SK-N-SH (cell line): ENCODE results near the gene PSMA5. TPM values are rescaled to one million over a fixed set of nuclear protein-coding genes. Genes with fewer than 3 reads are reported as not detected.

Experiments
- CTCF ChIA-PET: fragments of 300-600, 350-600 bp; formaldehyde crosslinking; extraction: SDS; loops from one replicate; lab custom pipeline; 2021; lab: Yijun Ruan, JAX
- POLR2A ChIA-PET: fragments of 350-600 bp; sonication (Branson Sonifier 250); formaldehyde crosslinking; extraction: SDS; loops from one replicate; lab custom pipeline; 2020; ENCODE audit warnings: antibody characterized with exemption, inconsistent platforms; lab: Yijun Ruan, JAX
- DNase-seq: peaks from one replicate; pipeline ENCODE4 v3.0.0; 2012
- H2AFZ ChIP-seq: fragments of 200-600 bp; sonication (generic); 2 replicates; pipeline ENCODE4 v1.8.1; 2016; ENCODE audit warnings: antibody characterized with exemption, mild to moderate bottlenecking, low read depth
- H3F3A ChIP-seq: fragments of 200-600 bp; sonication (generic); replicated peaks from 2 replicates; pipeline ENCODE3; 2016; ENCODE audit warnings: antibody characterized with exemption, mild to moderate bottlenecking; ENCODE audit not compliant: insufficient read depth
- H3K27ac ChIP-seq, 2 experiments: fragments of 200-500 bp in 1 of 2; fragments of 200-600 bp in 1 of 2; sonication (Bioruptor generic) in 1 of 2; sonication (generic), shearing (Covaris generic) in 1 of 2; 2 replicates each; pipeline versions ENCODE4 v1.5.1 to v1.6.1; 2014 to 2016; ENCODE audit warnings: low read depth in 2 of 2, inconsistent platforms in 1 of 2, low read length in 1 of 2, mild to moderate bottlenecking in 1 of 2, mixed read lengths in 1 of 2
- H3K27me3 ChIP-seq: fragments of 200-600 bp; sonication (generic), shearing (Covaris generic); 2 replicates; pipeline ENCODE4 v1.6.1; 2016; ENCODE audit warnings: mixed run types; ENCODE audit not compliant: insufficient read depth
- H3K36me3 ChIP-seq, 2 experiments: fragments of 200-500 bp in 1 of 2; fragments of 200-600 bp in 1 of 2; sonication (Bioruptor generic) in 1 of 2; sonication (generic) in 1 of 2; replicated peaks in 1 of 2; 2 replicates each; pipeline versions ENCODE3 to v1.5.1; 2014 to 2016; ENCODE audit warnings: low read length in 1 of 2, mild to moderate bottlenecking in 1 of 2; ENCODE audit not compliant: insufficient read depth in 2 of 2, control insufficient read depth in 1 of 2
- H3K4me1 ChIP-seq, 2 experiments: fragments of 200-500 bp in 1 of 2; fragments of 200-600 bp in 1 of 2; sonication (Bioruptor generic) in 1 of 2; sonication (generic), shearing (Covaris generic) in 1 of 2; 2 replicates each; pipeline versions ENCODE4 v1.5.1 to v1.6.1; 2014 to 2016; ENCODE audit warnings: low read depth in 1 of 2, low read length in 1 of 2, mixed run types in 1 of 2; ENCODE audit not compliant: insufficient read depth in 2 of 2, control insufficient read depth in 1 of 2
- H3K4me2 ChIP-seq: fragments of 200-600 bp; sonication (generic), shearing (Covaris generic); 2 replicates; pipeline ENCODE4 v1.6.1; 2017; ENCODE audit warnings: mixed run types
- H3K4me3 ChIP-seq, 2 experiments: fragments of 200-500 bp in 1 of 2; fragments of 200-600 bp in 1 of 2; sonication (Bioruptor generic) in 1 of 2; sonication (generic), shearing (Covaris generic) in 1 of 2; 2 replicates each; pipeline versions ENCODE4 v1.5.1 to v1.8.1; 2014 to 2016; ENCODE audit warnings: low read depth in 2 of 2, inconsistent platforms in 1 of 2, low read length in 1 of 2, mild to moderate bottlenecking in 1 of 2, mixed read lengths in 1 of 2, moderate library complexity in 1 of 2
- H3K79me2 ChIP-seq: fragments of 200-600 bp; sonication (generic); 2 replicates; pipeline ENCODE4 v1.8.1; 2017; ENCODE audit warnings: mild to moderate bottlenecking; ENCODE audit not compliant: insufficient read depth
- H3K9ac ChIP-seq: fragments of 200-600 bp; sonication (generic); 2 replicates; pipeline ENCODE4 v1.6.1; 2017; ENCODE audit warnings: mixed run types
- H3K9me2 ChIP-seq: fragments of 200-600 bp; sonication (generic); 2 replicates; pipeline ENCODE4 v1.6.1; 2017; ENCODE audit warnings: mixed run types
- H3K9me3 ChIP-seq: fragments of 200-600 bp; sonication (generic); 2 replicates; pipeline ENCODE4 v1.6.1; 2017; ENCODE audit warnings: mixed run types, mild to moderate bottlenecking, moderate library complexity
- H4K20me1 ChIP-seq: fragments of 200-600 bp; sonication (generic); 2 replicates; pipeline ENCODE4 v1.6.1; 2017; ENCODE audit warnings: mild to moderate bottlenecking, mixed run types; ENCODE audit not compliant: insufficient read depth
- CTCF ChIP-seq: fragments of 200-600 bp; sonication (generic); IDR thresholded peaks from 2 replicates; pipeline ENCODE4 v1.6.1; 2017; ENCODE audit warnings: antibody characterized with exemption, mild to moderate bottlenecking, moderate library complexity
- ELF1 ChIP-seq: IDR thresholded peaks from 2 replicates; pipeline ENCODE4 v1.4.0; 2012
- EP300 ChIP-seq, 2 experiments: IDR thresholded peaks; 2 replicates each; pipeline versions ENCODE4 v1.4.0 to v1.6.1; 2012; ENCODE audit warnings: borderline replicate concordance in 1 of 2, low read depth in 1 of 2, low read length in 1 of 2
- EZH2phosphoT487 ChIP-seq: fragments of 200-600 bp; sonication (generic); IDR thresholded peaks from 2 replicates; pipeline ENCODE4 v1.6.1; 2017; ENCODE audit warnings: low read depth, mixed run types, mild to moderate bottlenecking, antibody characterized with exemption, moderate library complexity, borderline replicate concordance
- FOSL2 ChIP-seq: IDR thresholded peaks from 2 replicates; pipeline ENCODE4 v1.4.0; 2012; ENCODE audit warnings: low read depth, mild to moderate bottlenecking, moderate library complexity, borderline replicate concordance
- FOXJ3 ChIP-seq: sonication (generic); formaldehyde crosslinking; IDR thresholded peaks from 2 replicates; pipeline ENCODE4 v1.5.1; 2020; ENCODE audit warnings: mild to moderate bottlenecking, missing genetic modification reagents
- FOXM1 ChIP-seq: IDR thresholded peaks from 2 replicates; pipeline ENCODE4 v1.4.0; 2012; ENCODE audit warnings: low read depth, mild to moderate bottlenecking
- GABPA ChIP-seq: IDR thresholded peaks from 2 replicates; pipeline ENCODE4 v1.4.0; 2012; ENCODE audit warnings: low read depth, mild to moderate bottlenecking
- GATA2 ChIP-seq: sonication (generic); formaldehyde crosslinking; IDR thresholded peaks from 2 replicates; pipeline ENCODE4 v1.5.0; 2020; ENCODE audit warnings: mild to moderate bottlenecking, missing genetic modification reagents
- JUND ChIP-seq: IDR thresholded peaks from 2 replicates; pipeline ENCODE4 v1.4.0; 2012
- MAX ChIP-seq: IDR thresholded peaks from 2 replicates; pipeline ENCODE4 v1.4.0; 2012; ENCODE audit warnings: low read depth
- MXI1 ChIP-seq: IDR thresholded peaks from 2 replicates; pipeline ENCODE4 v1.6.1; 2012; ENCODE audit warnings: mild to moderate bottlenecking, low read depth, low read length, improper control_type of control experiment
- PBX3 ChIP-seq: IDR thresholded peaks from 2 replicates; pipeline ENCODE4; 2012
- POLR2AphosphoS5 ChIP-seq: IDR thresholded peaks from 2 replicates; pipeline ENCODE4 v1.6.1; 2012; ENCODE audit warnings: low read depth, low read length
- RAD21 ChIP-seq: IDR thresholded peaks from 2 replicates; pipeline ENCODE4 v1.6.1; 2012; ENCODE audit warnings: mild to moderate bottlenecking, low read length
- REST ChIP-seq: IDR thresholded peaks from 2 replicates; pipeline ENCODE4 v1.6.1; 2012; ENCODE audit warnings: mild to moderate bottlenecking, low read depth, low read length, moderate library complexity
- RFX5 ChIP-seq: IDR thresholded peaks from 2 replicates; pipeline ENCODE4 v1.6.1; 2012; ENCODE audit warnings: mild to moderate bottlenecking, improper control_type of control experiment, low read length
- SIN3A ChIP-seq: IDR thresholded peaks from 2 replicates; pipeline ENCODE4 v1.6.1; 2012; ENCODE audit warnings: low read depth, mild to moderate bottlenecking, low read length, moderate library complexity, borderline replicate concordance
- SMC3 ChIP-seq: IDR thresholded peaks from 2 replicates; pipeline ENCODE4 v1.6.1; 2012; ENCODE audit warnings: low read depth, low read length, improper control_type of control experiment
- TAF1 ChIP-seq: IDR thresholded peaks from 2 replicates; pipeline ENCODE4 v1.6.1; 2012; ENCODE audit warnings: low read depth, mild to moderate bottlenecking, low read length, moderate library complexity, borderline replicate concordance
- TCF12 ChIP-seq: IDR thresholded peaks from 2 replicates; pipeline ENCODE4 v1.4.0; 2012
- TEAD4 ChIP-seq: IDR thresholded peaks from 2 replicates; pipeline ENCODE4 v1.4.0; 2012; ENCODE audit warnings: mild to moderate bottlenecking, borderline replicate concordance; ENCODE audit not compliant: insufficient read depth
- USF1 ChIP-seq: IDR thresholded peaks from 2 replicates; pipeline ENCODE4 v1.4.0; 2012; ENCODE audit warnings: low read depth, borderline replicate concordance
- ZBTB33 ChIP-seq: IDR thresholded peaks from 2 replicates; pipeline ENCODE4 v1.4.0; 2012; ENCODE audit warnings: low read depth, borderline replicate concordance
- WGBS: methylation state at CpG from one replicate; pipeline ENCODE4 v1.1.6; 2017; ENCODE audit warnings: low lambda C conversion rate; 5-methylcytosine and 5-hydroxymethylcytosine counted together
- polyA plus RNA-seq, 3 experiments: library from polyadenylated mRNA; depleted of rRNA; stranded (reverse); fragments of >200 nt; gene quantifications; 2 replicates each; pipeline ENCODE4 v1.2.3, GENCODE V29; 2012

PSMA5 gene
- polyA plus RNA-seq, 1 of the 3 experiments (the other 2 are of a cell fraction): 118 TPM

- Histone ChIP-seq H3K9me3 (no peaks in the 10 kb centered on the region), H3K27me3 (no peaks in the 10 kb centered on the region), H3F3A (peaks cover 32% of the 10 kb centered on the region), H2AFZ (peak overlapping the region; percentile 45), H3K79me2 (peaks cover 38% of the 10 kb centered on the region; the same call in 1 of the 2 replicates), H4K20me1 (no peaks in the 10 kb centered on the region), H3K27ac (peak overlapping the region; percentile 72 to 88; a peak in 3 of 4 replicates), H3K36me3 (peaks cover 0 to 5% of the 10 kb centered on the region in 2 experiments), H3K4me2 (peak overlapping the region; percentile 67), H3K4me1 (peaks cover 0 to 26% of the 10 kb centered on the region in 2 experiments; a peak in 1 of 4 replicates), H3K9ac (peak overlapping the region; percentile 46), H3K9me2 (no peaks in the 10 kb centered on the region), H3K4me3 (peak overlapping the region in 1 of 2 experiments; percentile 27; a peak in 2 of 4 replicates)
- CTCF ChIA-PET: interaction anchor here (1.5 kb wide), 1 partner anchor 107 kb away, joined by 3 read pairs; no protein-coding TSS in a partner anchor
- POLR2A ChIA-PET: no interaction called here
- WGBS: 67% methylated on average over 7 of the region's 7 CpGs
- DNase-seq: no peak
- TF ChIP-seq EZH2phosphoT487 (no peak), TCF12 (peak; percentile 67), RFX5 (no peak), PBX3 (peak; percentile 37; the same call in 1 of the 2 replicates), ZBTB33 (no peak), SMC3 (no peak), SIN3A (no peak), POLR2AphosphoS5 (peak; percentile 44; the same call in 1 of the 2 replicates), FOSL2 (peak; percentile 66), REST (no peak), TAF1 (no peak), GABPA (no peak), FOXJ3 (CRISPR knock-in tag) (no peak), TEAD4 (peak; percentile 63; the same call in 1 of the 2 replicates), MAX (0 out of 2 replicates have a peak, but pooled peaks have one; percentile 50), USF1 (no peak), RAD21 (no peak), JUND (peak; percentile 67), CTCF (no peak), GATA2 (CRISPR knock-in tag) (no peak), FOXM1 (no peak), ELF1 (no peak), EP300 (IDR thresholded peaks at IDR 0.05; ENCODE audit: borderline replicate concordance in 1 of 2, low read depth in 1 of 2, low read length in 1 of 2) (peak in 1 of 2 experiments; percentile 71; a peak in 1 of 4 replicates), MXI1 (no peak)
These were observed 55.4 kb downstream of the PSMA5 start for GRCh38 chr1:109370712-109371340.
